Measurements from ENCODE around the gene ZSWIM5. TPM values are rescaled to one million over a fixed set of nuclear protein-coding genes. Genes with fewer than 3 reads are reported as not detected.
"Not testable (repeated sequence)": the region's sequence is repeated elsewhere in the genome, so short reads cannot be mapped to it uniquely, and the experiment has no call there.

The ZSWIM5 gene
- total RNA-seq, 1 donor from 2014 or later: 5.8 TPM

DNA sequence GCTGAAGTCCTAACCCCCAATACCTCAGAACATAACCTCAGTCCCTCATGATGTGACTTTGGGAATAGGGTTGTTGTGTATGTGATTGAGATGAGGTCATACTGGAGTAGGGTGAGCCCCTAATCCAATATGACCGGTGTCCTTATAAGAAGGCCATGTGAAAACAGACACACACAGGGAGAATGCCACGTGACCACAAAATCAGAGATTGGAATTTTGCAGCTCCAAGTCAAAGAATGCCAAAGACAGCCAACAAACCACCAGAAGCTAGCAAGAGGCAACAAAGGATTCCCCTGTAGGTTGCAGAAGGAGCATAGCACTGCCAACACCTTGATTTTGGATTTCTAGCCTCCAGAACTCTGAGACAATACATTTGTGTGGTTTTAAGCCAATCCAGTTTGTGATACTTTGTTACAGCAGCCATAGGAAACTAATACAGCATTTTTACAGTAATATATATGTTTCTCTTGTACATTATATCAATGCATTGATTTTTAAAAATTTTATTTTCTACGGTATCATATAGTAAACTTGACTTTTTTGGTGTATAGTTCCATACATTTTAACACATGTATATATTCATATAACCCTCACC is 5.4 kb downstream of the ZSWIM5 start:
- no peak for DNase-seq

DNA sequence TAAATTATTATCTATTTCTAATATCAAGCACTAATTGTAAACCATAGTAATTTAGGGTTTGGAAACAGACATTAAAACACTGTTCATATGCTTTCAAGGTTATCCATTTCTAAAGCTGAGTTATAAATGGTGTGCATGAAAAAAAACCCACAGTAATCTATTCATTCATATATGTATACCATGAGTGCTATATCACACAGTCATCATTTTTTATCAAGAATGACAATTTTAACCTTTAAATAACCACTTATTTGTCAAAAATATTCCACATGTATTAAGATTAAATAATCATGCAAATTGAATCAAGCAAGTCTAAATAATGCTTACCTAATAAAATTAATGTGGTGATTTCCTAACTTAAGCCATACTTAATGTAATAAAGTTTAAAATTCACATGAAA is 6.0 kb downstream of the ZSWIM5 start:
- DNase-seq: no peak

GRCh38 chr1:45198185-45198584 is 8.2 kb downstream of the ZSWIM5 start:
- DNase-seq: peak; percentile 40

DNA sequence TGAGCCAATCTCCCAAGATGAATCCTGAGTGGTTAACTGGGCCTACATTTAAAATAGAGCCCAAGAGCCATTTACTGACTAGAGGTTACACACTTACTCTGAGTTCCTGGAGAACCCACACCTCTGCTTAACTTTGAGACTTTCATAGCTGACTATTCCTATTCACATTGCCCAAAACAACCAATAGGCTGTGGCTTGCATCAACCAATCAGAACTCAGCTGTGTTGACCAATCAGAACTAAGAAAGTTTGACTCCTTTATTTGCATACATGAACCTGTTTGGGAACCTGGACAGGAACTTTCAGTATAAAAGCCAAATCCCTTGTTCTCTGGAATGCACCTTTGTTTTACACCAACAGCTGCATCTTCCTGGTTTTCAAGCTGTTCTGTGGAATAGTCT is 9.5 kb downstream of the ZSWIM5 start:
- DNase-seq: no peak

DNA sequence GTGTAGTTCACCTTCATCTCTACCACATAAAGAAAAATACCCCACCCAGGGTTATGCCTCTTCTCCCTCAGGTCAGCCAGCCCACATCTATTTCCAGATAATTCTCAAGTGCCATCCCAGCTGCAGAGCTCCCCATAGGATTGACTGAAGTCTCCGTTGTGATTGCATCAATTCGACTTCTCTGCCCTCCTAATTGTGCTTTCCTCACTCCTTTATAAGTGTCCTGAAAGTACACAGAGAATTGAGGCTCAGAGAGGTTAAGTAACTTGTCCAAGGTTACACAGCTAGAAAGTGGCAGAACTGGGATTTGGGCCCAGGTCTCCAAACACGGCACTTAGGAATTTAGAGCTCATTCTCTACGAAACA is 15.0 kb downstream of the ZSWIM5 start:
- DNase-seq: no peak

DNA sequence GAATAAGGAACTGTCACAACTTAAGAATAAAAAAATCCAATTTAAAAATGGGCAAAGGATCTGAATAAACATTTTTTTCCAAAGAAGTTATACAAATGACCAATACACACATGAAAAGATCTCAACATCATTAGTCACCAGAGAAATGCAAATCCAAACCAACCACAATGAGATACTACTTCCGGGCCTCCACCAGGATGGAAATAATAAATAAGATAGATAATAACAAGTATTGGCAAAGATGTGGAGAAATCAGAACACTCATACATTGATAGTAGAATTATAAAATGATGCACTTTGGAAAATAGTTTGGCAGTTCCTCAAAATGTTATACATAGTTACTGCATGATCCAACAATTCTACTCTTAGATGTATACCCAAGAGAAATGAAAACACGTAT is 18.7 kb downstream of the ZSWIM5 start:
- DNase-seq: no peak

- not testable (repeated sequence) for DNase-seq
Observed at GRCh38 chr1:45179918-45180519, 26.4 kb downstream of the ZSWIM5 start.

- no peak for DNase-seq
Observed at GRCh38 chr1:45177452-45177851, 29.0 kb downstream of the ZSWIM5 start.

- no peak for DNase-seq
Observed at GRCh38 chr1:45172764-45173163, 33.6 kb downstream of the ZSWIM5 start.

DNA sequence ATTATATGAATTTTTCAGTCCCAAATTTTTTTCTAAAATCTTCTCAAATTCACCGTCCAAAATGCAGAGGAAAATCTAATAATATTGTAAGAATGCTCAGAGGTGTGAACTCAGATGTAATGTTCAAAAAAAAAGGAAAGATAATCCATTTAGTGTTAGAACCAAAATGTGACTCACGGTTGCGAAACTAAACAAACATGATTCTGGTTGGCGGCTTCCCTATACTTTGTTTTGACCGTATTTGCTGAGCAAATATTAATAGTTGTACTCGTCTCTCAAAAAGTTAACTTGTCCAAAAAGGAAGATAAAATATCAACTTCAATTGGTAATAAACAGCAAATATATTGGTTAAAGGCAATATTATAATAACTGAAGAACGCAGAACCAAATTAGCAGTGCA is 34.4 kb downstream of the ZSWIM5 start:
- DNase-seq: no peak

GRCh38 chr1:45171575-45171974 is 34.8 kb downstream of the ZSWIM5 start:
- DNase-seq: no peak

GRCh38 chr1:45170151-45170742 is 36.2 kb downstream of the ZSWIM5 start:
- no peak for DNase-seq

DNA sequence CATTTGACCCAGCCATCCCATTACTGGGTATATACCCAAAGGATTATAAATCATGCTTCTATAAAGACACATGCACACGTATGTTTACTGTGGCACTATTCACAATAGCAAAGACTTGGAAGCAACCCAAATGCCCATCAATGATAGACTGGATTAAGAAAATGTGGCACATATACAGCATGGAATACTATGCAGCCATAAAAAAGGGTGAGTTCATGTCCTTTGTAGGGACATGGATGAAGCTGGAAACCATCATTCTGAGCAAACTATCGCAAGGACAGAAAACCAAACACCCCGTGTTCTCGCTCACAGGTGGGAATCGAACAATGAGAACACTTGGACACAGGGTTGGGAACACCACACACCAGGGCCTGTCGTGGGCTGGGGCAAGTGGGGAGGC is 38.5 kb downstream of the ZSWIM5 start:
- not testable (repeated sequence) for DNase-seq

GRCh38 chr1:45164307-45164706 is 42.1 kb downstream of the ZSWIM5 start:
- not testable (repeated sequence) for DNase-seq

- DNase-seq: not testable (repeated sequence)
Observed at GRCh38 chr1:45163111-45163510, 43.3 kb downstream of the ZSWIM5 start.

GRCh38 chr1:45162041-45163035 is 44.1 kb downstream of the ZSWIM5 start:
- not testable (repeated sequence) for DNase-seq

DNA sequence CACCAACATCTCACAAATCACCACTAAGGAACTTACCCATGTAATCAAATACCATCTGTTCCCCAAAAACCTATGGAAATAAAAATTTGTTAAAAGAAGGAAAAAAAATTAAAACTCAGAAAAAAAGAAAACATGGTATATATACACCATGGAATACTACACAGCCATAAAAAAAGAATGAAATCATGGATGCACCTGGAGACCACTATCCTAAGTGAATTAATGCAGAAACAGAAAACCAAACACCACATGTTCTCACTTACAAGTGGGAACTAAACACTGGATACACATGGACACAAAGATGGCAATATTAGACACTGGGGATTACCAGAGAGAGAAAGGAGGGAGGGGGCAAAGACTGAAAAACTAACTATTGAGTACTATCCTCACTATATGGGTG is 50.4 kb downstream of the ZSWIM5 start:
- DNase-seq: no peak

GRCh38 chr1:45155423-45155822 is 51.0 kb downstream of the ZSWIM5 start:
- no peak for DNase-seq

DNA sequence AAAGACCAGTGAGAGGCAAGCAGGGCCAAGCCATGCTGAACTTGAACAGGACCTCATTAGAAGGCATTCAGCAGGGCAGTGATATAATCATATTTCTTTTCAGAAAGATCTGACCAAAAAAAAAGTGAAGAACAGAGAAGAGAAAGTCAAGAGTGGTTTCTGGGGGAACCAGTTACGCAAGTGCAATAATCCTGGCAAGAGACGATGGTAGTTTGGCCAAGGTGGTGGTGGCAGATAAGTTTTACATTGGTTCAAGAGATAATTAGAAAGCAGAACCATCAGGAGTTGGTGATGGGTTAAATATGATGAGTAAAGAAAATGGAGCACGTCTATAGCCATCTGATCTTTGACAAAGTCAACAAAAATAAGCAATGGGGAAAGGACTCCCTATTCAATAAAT is 54.3 kb downstream of the ZSWIM5 start:
- DNase-seq: no peak

DNA sequence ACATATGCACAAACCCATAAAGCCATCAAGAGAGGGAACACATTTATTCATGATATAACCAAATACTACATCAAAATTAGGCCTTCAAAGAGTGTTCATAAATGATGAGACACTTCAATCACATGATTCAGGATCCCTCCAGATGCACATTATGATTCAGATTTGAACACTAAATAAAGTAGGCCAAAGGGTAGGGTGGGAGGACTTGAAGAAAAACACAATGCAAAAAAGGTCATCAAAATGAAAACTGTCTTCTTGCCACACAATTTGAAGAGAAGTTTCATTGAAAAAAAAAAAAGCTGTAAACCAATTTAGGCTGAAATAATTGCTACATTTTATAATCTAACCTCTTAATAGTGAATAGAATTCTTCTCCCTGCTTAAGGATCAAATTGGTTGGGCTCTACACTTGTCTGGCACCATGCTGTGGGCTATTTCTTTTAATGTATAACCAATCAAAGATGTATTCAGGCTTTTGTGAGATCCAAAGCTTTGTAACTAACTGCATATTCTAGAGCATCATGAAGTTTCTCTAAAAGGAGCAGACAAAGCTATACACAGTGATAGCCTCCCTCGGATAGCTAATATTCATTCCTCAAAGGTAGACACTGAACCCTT is 58.1 kb downstream of the ZSWIM5 start:
- no peak for DNase-seq

- DNase-seq: peak; percentile 10
Observed at GRCh38 chr1:45146833-45147232, 59.6 kb downstream of the ZSWIM5 start.

- DNase-seq: no peak
Observed at GRCh38 chr1:45141247-45142003, 65.0 kb downstream of the ZSWIM5 start.

All from dermis blood vessel endothelial cell (primary cell).